Measurements from ENCODE around the gene RUNX2. TPM values are rescaled to one million over a fixed set of nuclear protein-coding genes. Genes with fewer than 3 reads are reported as not detected.

Gene RUNX2
- polyA plus RNA-seq, 1 donor from 2014 or later = not detected

DNA sequence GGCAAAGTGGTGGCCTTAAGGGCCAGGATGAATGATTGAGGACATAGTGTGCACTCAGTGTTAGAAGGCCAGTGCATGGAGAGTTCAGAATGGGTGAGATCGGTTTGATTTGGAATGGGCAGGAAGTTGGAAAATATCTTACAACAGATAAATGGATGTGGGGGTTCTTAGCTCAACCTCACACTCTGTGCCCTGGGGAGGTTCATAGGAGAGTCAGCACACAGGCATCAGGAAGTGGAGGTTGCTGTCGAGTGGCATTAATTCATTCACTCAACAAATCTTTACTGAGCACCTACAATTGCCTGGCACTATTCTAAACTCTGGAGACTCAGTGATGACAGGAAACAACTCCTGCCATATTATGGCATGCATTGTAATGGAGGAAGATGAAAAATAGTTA lies 363.3 kb downstream of the RUNX2 start:
- H3K9me2 ChIP-seq (ENCODE audit: insufficient read depth, low read length) = no peaks in the 10 kb centered on the region
- no peaks in the 10 kb centered on the region for H3K36me3 ChIP-seq (ENCODE audit: insufficient read depth, low read length)
- no peaks in the 10 kb centered on the region for H3K9me3 ChIP-seq (ENCODE audit: low read length)
- H3K79me2 ChIP-seq (replicated peaks; ENCODE audit: insufficient read depth, low read length) = no peaks in the 10 kb centered on the region
- no peak overlapping the region for H3K4me3 ChIP-seq (ENCODE audit: low read length)
- TF ChIP-seq EP300 (conservative IDR thresholded peaks at IDR 0.05; ENCODE audit: poor library complexity, severe bottlenecking) (no peak), MXI1 (conservative IDR thresholded peaks at IDR 0.05; ENCODE audit: poor library complexity, severe bottlenecking) (no peak), RAD21 (conservative IDR thresholded peaks at IDR 0.05) (no peak), EZH2 (IDR thresholded peaks at IDR 0.05; ENCODE audit: borderline replicate concordance, insufficient read depth, low read length, poor library complexity, severe bottlenecking) (no peak), POLR2AphosphoS5 (IDR thresholded peaks at IDR 0.05) (no peak), TAF1 (IDR thresholded peaks at IDR 0.05; ENCODE audit: low read depth) (no peak), SMC3 (conservative IDR thresholded peaks at IDR 0.05; ENCODE audit: poor library complexity) (no peak)
- TF ChIP-seq, protein P1, sequence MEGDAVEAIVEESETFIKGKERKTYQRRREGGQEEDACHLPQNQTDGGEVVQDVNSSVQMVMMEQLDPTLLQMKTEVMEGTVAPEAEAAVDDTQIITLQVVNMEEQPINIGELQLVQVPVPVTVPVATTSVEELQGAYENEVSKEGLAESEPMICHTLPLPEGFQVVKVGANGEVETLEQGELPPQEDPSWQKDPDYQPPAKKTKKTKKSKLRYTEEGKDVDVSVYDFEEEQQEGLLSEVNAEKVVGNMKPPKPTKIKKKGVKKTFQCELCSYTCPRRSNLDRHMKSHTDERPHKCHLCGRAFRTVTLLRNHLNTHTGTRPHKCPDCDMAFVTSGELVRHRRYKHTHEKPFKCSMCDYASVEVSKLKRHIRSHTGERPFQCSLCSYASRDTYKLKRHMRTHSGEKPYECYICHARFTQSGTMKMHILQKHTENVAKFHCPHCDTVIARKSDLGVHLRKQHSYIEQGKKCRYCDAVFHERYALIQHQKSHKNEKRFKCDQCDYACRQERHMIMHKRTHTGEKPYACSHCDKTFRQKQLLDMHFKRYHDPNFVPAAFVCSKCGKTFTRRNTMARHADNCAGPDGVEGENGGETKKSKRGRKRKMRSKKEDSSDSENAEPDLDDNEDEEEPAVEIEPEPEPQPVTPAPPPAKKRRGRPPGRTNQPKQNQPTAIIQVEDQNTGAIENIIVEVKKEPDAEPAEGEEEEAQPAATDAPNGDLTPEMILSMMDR (IDR thresholded peaks at IDR 0.05; ENCODE audit: poor library complexity, severe bottlenecking) = no peak
- TF ChIP-seq, protein P2, sequence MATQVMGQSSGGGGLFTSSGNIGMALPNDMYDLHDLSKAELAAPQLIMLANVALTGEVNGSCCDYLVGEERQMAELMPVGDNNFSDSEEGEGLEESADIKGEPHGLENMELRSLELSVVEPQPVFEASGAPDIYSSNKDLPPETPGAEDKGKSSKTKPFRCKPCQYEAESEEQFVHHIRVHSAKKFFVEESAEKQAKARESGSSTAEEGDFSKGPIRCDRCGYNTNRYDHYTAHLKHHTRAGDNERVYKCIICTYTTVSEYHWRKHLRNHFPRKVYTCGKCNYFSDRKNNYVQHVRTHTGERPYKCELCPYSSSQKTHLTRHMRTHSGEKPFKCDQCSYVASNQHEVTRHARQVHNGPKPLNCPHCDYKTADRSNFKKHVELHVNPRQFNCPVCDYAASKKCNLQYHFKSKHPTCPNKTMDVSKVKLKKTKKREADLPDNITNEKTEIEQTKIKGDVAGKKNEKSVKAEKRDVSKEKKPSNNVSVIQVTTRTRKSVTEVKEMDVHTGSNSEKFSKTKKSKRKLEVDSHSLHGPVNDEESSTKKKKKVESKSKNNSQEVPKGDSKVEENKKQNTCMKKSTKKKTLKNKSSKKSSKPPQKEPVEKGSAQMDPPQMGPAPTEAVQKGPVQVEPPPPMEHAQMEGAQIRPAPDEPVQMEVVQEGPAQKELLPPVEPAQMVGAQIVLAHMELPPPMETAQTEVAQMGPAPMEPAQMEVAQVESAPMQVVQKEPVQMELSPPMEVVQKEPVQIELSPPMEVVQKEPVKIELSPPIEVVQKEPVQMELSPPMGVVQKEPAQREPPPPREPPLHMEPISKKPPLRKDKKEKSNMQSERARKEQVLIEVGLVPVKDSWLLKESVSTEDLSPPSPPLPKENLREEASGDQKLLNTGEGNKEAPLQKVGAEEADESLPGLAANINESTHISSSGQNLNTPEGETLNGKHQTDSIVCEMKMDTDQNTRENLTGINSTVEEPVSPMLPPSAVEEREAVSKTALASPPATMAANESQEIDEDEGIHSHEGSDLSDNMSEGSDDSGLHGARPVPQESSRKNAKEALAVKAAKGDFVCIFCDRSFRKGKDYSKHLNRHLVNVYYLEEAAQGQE (IDR thresholded peaks at IDR 0.05; ENCODE audit: borderline replicate concordance) = no peak
- no peak overlapping the region for H3K27ac ChIP-seq (ENCODE audit: low read length)
- no peak overlapping the region for H2AFZ ChIP-seq (ENCODE audit: low read depth, low read length)
- H3K4me2 ChIP-seq (ENCODE audit: low read length) = no peak overlapping the region
- H4K20me1 ChIP-seq (ENCODE audit: insufficient read depth) = no peaks in the 10 kb centered on the region
- no peaks in the 10 kb centered on the region for H3K27me3 ChIP-seq (ENCODE audit: insufficient read depth, low read depth, low read length)
- H3F3A ChIP-seq (ENCODE audit: insufficient read depth, low read length, poor library complexity, severe bottlenecking) = no peaks in the 10 kb centered on the region
- H3K9ac ChIP-seq (ENCODE audit: low read length) = no peak overlapping the region

DNA sequence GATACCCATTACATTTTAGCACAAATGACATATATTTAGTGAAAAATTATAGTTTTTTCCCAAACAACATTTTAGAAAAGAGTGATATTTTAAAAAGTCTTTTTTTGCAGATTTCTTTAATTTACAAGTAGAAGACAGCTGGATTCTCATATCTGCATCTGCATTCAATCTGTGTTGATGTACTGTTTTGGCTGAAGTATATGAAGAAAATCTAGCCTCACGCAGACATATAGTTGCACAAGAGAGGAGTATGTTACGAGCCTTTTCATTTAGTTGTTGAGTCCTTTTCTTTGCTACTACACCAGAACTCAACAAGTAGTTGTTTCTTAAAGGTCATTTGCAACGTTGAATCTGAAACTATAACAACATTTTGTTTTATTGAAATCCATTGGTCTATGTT lies 363.9 kb downstream of the RUNX2 start:
- Histone ChIP-seq H3K27me3 (ENCODE audit: insufficient read depth, low read depth, low read length) (no peaks in the 10 kb centered on the region), H3K79me2 (replicated peaks; ENCODE audit: insufficient read depth, low read length) (no peaks in the 10 kb centered on the region), H3K9me2 (ENCODE audit: insufficient read depth, low read length) (no peaks in the 10 kb centered on the region), H3K4me3 (ENCODE audit: low read length) (no peak overlapping the region), H3F3A (ENCODE audit: insufficient read depth, low read length, poor library complexity, severe bottlenecking) (no peaks in the 10 kb centered on the region), H3K4me2 (ENCODE audit: low read length) (no peak overlapping the region), H3K27ac (ENCODE audit: low read length) (no peak overlapping the region), H3K36me3 (ENCODE audit: insufficient read depth, low read length) (no peaks in the 10 kb centered on the region), H4K20me1 (ENCODE audit: insufficient read depth) (no peaks in the 10 kb centered on the region), H2AFZ (ENCODE audit: low read depth, low read length) (no peak overlapping the region), H3K9me3 (ENCODE audit: low read length) (no peaks in the 10 kb centered on the region), H3K9ac (ENCODE audit: low read length) (no peak overlapping the region)
- TF ChIP-seq POLR2AphosphoS5 (IDR thresholded peaks at IDR 0.05) = no peak
- no peak for TF ChIP-seq SMC3 (conservative IDR thresholded peaks at IDR 0.05; ENCODE audit: poor library complexity)
- no peak for TF ChIP-seq EZH2 (IDR thresholded peaks at IDR 0.05; ENCODE audit: borderline replicate concordance, insufficient read depth, low read length, poor library complexity, severe bottlenecking)
- no peak for TF ChIP-seq EP300 (conservative IDR thresholded peaks at IDR 0.05; ENCODE audit: poor library complexity, severe bottlenecking)
- TF ChIP-seq, protein P2 (IDR thresholded peaks at IDR 0.05; ENCODE audit: borderline replicate concordance) = no peak
- TF ChIP-seq RAD21 (conservative IDR thresholded peaks at IDR 0.05) = no peak
- TF ChIP-seq, protein P1 (IDR thresholded peaks at IDR 0.05; ENCODE audit: poor library complexity, severe bottlenecking) = no peak
- TF ChIP-seq MXI1 (conservative IDR thresholded peaks at IDR 0.05; ENCODE audit: poor library complexity, severe bottlenecking) = no peak
- no peak for TF ChIP-seq TAF1 (IDR thresholded peaks at IDR 0.05; ENCODE audit: low read depth)
